GM21723 (cell line): ENCODE measurements around the gene RERE.
"Not testable (repeated sequence)": the region's sequence is repeated elsewhere in the genome, so short reads cannot be mapped to it uniquely, and the experiment has no call there.

Experiments
- ATAC-seq: cut with Tn5 transposase; IDR thresholded peaks from one replicate; pipeline ENCODE4 v1.9.1; 2021; ENCODE audit warnings: mild to moderate bottlenecking, moderate library complexity; ENCODE audit not compliant: unreplicated experiment

RERE gene

GRCh38 chr1:8525216-8525557, 292.3 kb downstream of the RERE start:
- peak; percentile 22 for ATAC-seq

DNA sequence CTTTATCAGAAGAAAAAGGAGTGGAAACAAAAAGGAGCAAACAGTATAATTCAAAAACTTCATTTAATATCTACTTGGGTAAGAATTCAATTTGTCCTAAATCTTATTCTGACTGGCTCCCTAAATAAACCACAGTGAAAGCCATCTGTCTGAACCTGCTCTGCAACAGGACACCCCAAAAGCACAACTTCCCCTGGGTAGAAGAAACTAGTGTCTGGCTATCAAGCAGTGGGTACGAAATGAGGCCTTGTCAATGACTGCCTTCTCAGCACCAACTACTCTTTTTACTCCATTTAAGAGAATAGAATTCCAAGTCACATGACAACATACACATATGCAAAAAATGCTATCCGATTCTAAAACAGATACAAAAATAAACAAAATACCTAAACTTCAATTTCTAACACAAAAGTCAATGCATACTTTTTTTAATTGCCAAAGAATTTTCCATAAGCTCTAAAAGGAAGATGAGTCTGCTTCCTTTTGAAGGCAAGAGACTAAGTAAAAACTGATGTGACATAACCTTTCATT, 292.7 kb downstream of the RERE start:
- no peak for ATAC-seq

GRCh38 chr1:8523666-8524206, 293.7 kb downstream of the RERE start:
- ATAC-seq: no peak

- ATAC-seq: no peak
These were observed 296.9 kb downstream of the RERE start for GRCh38 chr1:8520483-8520966.

GRCh38 chr1:8519167-8519566, 298.3 kb downstream of the RERE start:
- no peak for ATAC-seq

DNA sequence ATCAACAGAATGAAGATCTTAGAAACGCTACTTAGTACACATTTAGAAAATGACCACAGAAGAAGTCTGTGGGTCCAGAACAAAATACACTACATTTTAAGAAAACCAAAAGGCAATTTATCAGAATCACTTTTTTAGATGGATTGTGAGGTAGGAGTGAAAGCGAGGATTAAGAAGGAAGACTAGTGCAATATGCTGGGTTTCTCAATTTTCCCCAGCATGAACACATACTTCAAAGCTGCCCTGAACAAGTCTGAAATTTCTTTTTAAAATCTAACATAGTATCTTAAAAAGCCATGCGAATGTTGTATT, 299.0 kb downstream of the RERE start:
- no peak for ATAC-seq

GRCh38 chr1:8517661-8518489, 299.6 kb downstream of the RERE start:
- ATAC-seq: no peak

DNA sequence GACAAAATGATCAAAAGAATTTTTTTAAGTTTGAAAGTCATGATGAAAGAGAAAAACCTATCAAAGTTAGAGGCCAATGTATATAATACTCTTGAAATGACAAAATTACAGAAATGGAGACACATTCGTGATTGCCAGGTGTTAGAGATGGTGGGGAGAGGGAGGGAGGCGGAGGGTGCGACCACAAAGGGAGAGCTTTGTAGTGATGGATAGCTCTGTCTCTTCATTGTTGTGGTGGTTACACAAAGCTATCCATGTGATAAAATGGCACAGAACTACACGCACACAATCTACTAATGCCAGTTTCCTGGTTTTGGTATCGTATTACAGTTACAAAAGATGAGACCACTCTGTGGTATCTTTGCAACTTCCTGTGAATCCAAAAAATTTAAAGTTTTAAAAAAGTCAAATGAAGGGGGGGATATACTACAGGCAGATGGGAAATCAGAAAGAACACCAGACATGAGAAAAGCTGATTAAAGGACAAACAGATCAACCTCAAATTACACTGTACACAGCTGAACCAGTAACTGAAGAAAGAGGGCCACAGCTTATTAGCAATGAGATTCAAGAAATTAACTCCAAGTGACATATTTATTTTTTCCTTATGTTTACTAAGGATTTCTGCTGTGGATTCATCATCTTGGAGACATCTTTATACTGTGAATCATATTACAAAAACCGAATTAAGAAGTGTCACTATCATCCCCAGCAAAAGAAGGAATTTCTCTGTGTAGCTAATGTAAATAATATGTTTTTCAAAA, 300.5 kb downstream of the RERE start:
- ATAC-seq: no peak

GRCh38 chr1:8516278-8516777, 301.1 kb downstream of the RERE start:
- ATAC-seq: no peak

DNA sequence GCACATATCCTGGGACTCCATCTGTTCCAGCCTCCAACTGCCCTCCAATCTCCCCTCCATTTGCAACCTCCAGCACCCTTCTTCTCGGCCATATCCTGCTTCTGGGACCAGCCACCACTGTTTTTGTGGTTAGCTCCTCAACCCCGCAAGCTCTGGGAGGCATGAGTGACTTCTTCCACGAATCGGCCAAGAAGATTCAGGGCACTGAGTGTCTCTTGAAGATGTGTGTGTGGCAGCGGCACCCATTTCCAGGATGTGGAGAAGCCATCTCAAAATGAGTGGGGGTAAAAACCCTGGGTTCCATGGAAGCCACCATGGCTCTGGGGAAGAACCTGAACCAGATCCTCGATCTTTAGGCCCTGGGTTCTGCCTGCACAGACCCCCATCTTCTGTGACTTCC, 304.9 kb downstream of the RERE start:
- no peak for ATAC-seq

DNA sequence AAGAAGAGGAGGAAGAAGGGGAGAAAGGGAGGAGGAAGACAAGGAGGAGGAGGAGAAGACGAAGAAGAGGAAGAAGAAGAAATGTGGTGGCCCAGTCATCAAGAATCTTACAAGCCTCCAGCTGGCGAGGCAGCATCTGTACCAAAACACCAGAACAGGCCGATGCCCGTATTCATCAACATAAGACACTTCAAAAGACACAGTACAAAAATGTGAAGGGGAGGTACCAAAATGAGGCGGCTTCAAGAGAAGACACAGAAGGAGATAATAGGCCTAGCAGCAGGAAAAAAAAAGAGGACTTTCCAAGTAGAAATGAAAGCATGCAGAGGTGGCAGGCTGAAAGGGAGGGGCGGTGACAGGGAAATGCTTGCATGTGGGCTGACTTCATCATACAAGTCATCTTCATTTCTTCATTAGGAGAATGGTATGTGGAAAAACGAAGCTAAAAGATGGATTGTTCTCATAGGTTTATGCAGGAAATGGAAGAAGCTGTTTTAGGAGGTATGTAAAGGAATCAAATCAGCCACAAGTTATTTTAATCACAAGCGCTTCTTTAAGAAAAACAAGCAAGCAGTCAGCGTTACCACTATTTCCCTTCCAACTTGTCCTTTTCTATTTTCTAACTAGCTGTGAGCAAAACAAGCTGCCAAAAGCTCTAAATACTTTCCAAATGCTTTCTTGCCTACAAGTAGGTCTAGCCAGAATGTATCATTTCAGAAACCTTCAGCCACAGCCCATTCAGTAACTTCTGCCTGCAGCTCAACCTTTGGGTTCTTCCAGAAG, 307.2 kb downstream of the RERE start:
- ATAC-seq: peak; percentile 54

GRCh38 chr1:8509579-8509978, 307.9 kb downstream of the RERE start:
- no peak for ATAC-seq

GRCh38 chr1:8506995-8507615, 310.3 kb downstream of the RERE start:
- no peak for ATAC-seq

DNA sequence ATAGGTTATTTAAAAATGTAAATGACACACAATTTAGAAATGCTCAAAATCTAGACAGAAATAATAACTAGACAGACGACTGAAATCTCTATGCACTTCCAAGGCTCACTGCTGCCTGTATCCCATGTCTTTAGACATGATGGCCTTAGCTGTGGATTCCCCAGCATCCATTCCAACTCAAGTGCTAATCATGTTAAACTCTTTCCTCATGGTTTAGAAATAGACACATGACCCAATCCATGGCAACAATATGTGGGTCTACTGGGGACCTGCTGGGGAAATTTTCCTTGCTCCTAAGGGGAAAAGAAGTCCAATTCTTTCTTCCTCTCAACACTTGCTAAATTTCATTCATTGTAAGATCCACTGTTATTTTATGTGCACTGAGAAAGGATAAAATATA, 311.0 kb downstream of the RERE start:
- ATAC-seq: no peak

GRCh38 chr1:8503842-8504241, 313.6 kb downstream of the RERE start:
- ATAC-seq: no peak

GRCh38 chr1:8502949-8503348, 314.5 kb downstream of the RERE start:
- ATAC-seq: not testable (repeated sequence)

DNA sequence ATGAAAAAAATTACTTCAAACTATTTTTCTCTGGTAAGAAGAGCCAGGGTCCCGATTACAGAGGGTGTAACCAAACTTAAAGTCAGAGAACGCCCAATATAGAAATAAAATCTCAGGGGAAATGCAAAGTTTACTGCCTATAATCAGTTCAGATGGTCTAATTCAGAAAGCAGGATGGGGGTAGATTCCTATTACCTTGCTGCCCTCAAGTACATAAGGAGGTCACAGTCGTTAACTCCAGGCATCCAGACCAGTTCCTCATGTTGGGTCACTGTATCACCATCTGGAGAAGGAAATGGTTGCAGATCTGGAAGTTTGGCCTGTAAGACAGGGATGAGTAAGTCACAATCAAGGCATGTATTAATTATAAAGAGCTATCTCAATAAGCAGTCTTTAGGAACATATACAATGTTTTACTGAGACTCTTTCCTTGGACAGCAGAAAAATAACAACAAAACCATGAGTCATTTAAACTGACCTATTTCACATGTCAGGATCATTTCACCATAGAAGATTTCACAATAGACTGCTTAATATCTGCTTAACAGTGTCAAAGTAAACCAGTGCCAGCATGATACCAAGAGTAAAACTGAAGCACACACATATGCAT, 320.1 kb downstream of the RERE start:
- no peak for ATAC-seq

- no peak for ATAC-seq
These were observed 321.0 kb downstream of the RERE start for GRCh38 chr1:8496473-8496872.

DNA sequence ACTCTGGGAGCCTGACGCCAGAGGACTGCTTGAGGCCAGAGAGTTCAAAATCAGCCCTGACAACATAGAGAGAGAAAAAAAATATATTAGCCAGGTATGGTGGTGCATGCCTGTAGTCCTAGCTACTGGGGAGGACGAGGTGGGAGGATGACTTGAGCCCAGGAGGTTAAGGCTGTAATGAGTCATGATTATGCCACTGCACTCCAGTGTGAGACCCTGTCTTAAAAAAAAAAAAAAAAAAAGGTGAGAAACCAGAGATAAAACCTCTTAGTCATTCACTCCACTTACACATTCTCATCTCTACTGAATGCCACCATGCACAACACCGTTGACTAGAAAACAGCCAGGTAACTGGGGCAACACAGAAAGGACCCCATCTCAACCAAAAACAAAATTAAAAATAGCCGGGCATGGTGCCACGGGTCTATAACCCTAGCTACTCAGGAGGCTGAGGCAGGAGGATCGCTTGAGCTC, 321.5 kb downstream of the RERE start:
- ATAC-seq: no peak

GRCh38 chr1:8494681-8495080, 322.8 kb downstream of the RERE start:
- no peak for ATAC-seq
